Activated B cell treated with CpG ODN at 0.5 μM for 24 hours (primary cell): ENCODE measurements around the gene SPTBN4. TPM values are rescaled to one million over a fixed set of nuclear protein-coding genes. Genes with fewer than 3 reads are reported as not detected.

Experiments
- ATAC-seq: fragments of 200-7000 bp; cut with Tn5 transposase; one replicate; pipeline ENCODE4 v1.10.0; 2021; ENCODE audit warnings: low read depth, mild to moderate bottlenecking, moderate library complexity
- CTCF ChIA-PET: fragments of 350-600 bp; sonication (Branson Sonifier 250); formaldehyde crosslinking; loops from one replicate; lab custom pipeline; 2021; ENCODE audit warnings: antibody characterized with exemption; lab: Charles Lee
- POLR2A ChIA-PET: fragments of 350-600 bp; sonication (Branson Sonifier 250); formaldehyde crosslinking; loops from one replicate; lab custom pipeline; 2021; ENCODE audit warnings: antibody characterized with exemption; lab: Charles Lee
- DNase-seq: peaks from one replicate; pipeline ENCODE4 v3.0.0; 2022
- H3K27ac Mint-ChIP-seq: one replicate; pipeline ENCODE4 v1.8.0; 2020; ENCODE audit warnings: mixed read lengths
- H3K27me3 Mint-ChIP-seq: one replicate; pipeline ENCODE4 v1.8.0; 2021; ENCODE audit warnings: mixed read lengths
- H3K36me3 Mint-ChIP-seq: one replicate; pipeline ENCODE4 v1.8.0; 2021; ENCODE audit warnings: low read depth, mixed read lengths
- H3K4me1 Mint-ChIP-seq: one replicate; pipeline ENCODE4 v1.8.0; 2021; ENCODE audit warnings: mixed read lengths
- H3K4me3 Mint-ChIP-seq: one replicate; pipeline ENCODE4 v1.8.0; 2020; ENCODE audit warnings: mild to moderate bottlenecking, mixed read lengths
- H3K9me3 Mint-ChIP-seq: one replicate; pipeline ENCODE4 v1.8.0; 2020; ENCODE audit warnings: mixed read lengths
- CTCF ChIP-seq: fragments of 200-600 bp; IDR thresholded peaks from one replicate; pipeline ENCODE4 v1.8.0; 2022; ENCODE audit warnings: antibody characterized with exemption, mild to moderate bottlenecking
- intact Hi-C: fragments of 100-400 bp; cut with micrococcal nuclease; formaldehyde crosslinking; loops from one replicate; pipeline ENCODE4 v1.15.1; 2024
- total RNA-seq: library from RNA; stranded (reverse); gene quantifications from 2 replicates; pipeline ENCODE4 v1.2.3, GENCODE V29; 2022

The SPTBN4 gene
- total RNA-seq, 1 donor from 2014 or later = 0.20 TPM

- Mint-ChIP-seq H3K27me3 (no peaks in the 10 kb centered on the region), H3K4me1 (peaks cover 39% of the 10 kb centered on the region), H3K36me3 (peaks cover 50% of the 10 kb centered on the region), H3K27ac (no peak overlapping the region), H3K9me3 (no peaks in the 10 kb centered on the region), H3K4me3 (peak overlapping the region; percentile 88)
- ATAC-seq (no peak), DNase-seq (no peak)
- intact Hi-C loops = no loop called here
- TF ChIP-seq CTCF = no peak
- POLR2A ChIA-PET = interaction anchor here (0.5 to 1.8 kb wide), 9 partner anchors 8 to 1831 kb away, joined by 3 to 6 read pairs (median 4); no protein-coding TSS in a partner anchor
- CTCF ChIA-PET = interaction anchor here (1.6 kb wide), 1 partner anchor 26 kb away, joined by 3 read pairs; no protein-coding TSS in a partner anchor
Measured at GRCh38 chr19:40578442-40578908, 111.7 kb downstream of the SPTBN4 start.

- intact Hi-C loops = loop anchor here (1.0 kb wide), 1 partner anchor 10 kb away; no protein-coding TSS in a partner anchor
- TF ChIP-seq CTCF = no peak
- H3K9me3 Mint-ChIP-seq = no peaks in the 10 kb centered on the region
- H3K27ac Mint-ChIP-seq = no peak overlapping the region
- DNase-seq (no peak), ATAC-seq (no peak)
- H3K4me1 Mint-ChIP-seq = peaks cover 44% of the 10 kb centered on the region
- no peaks in the 10 kb centered on the region for H3K27me3 Mint-ChIP-seq
- peaks cover 67% of the 10 kb centered on the region for H3K36me3 Mint-ChIP-seq
- H3K4me3 Mint-ChIP-seq = no peak overlapping the region
- CTCF ChIA-PET = no interaction called here
- POLR2A ChIA-PET = interaction anchor here (0.7 to 0.8 kb wide), 2 partner anchors 9 to 10 kb away, joined by 3 read pairs; no protein-coding TSS in a partner anchor
Measured at GRCh38 chr19:40580619-40581018, 113.8 kb downstream of the SPTBN4 start.

GRCh38 chr19:40581531-40581930, 114.7 kb downstream of the SPTBN4 start:
- no peak for TF ChIP-seq CTCF
- Mint-ChIP-seq H3K27ac (no peak overlapping the region), H3K4me1 (peaks cover 42% of the 10 kb centered on the region), H3K27me3 (no peaks in the 10 kb centered on the region), H3K36me3 (peaks cover 75% of the 10 kb centered on the region), H3K4me3 (no peak overlapping the region), H3K9me3 (no peaks in the 10 kb centered on the region)
- no peak for ATAC-seq
- intact Hi-C loops = no loop called here
- DNase-seq = no peak
- ChIA-PET POLR2A (interaction anchor here (0.7 to 0.8 kb wide), 2 partner anchors 11 kb away, joined by 3 to 4 read pairs; no protein-coding TSS in a partner anchor), CTCF (no interaction called here)

- CTCF ChIA-PET = no interaction called here
- ATAC-seq (no peak), DNase-seq (no peak)
- Mint-ChIP-seq H3K4me3 (no peak overlapping the region), H3K27ac (peak overlapping the region; percentile 24), H3K27me3 (no peaks in the 10 kb centered on the region), H3K4me1 (peaks cover 35% of the 10 kb centered on the region), H3K9me3 (no peaks in the 10 kb centered on the region), H3K36me3 (peaks cover 82% of the 10 kb centered on the region)
- POLR2A ChIA-PET = interaction anchor here (0.6 kb wide), 1 partner anchor 20 kb away, joined by 4 read pairs; no protein-coding TSS in a partner anchor
- no peak for TF ChIP-seq CTCF
- intact Hi-C loops = no loop called here
Measured at GRCh38 chr19:40582467-40582866, 115.7 kb downstream of the SPTBN4 start.

- no peak overlapping the region for H3K27ac Mint-ChIP-seq
- DNase-seq (no peak), ATAC-seq (no peak)
- CTCF ChIA-PET = no interaction called here
- H3K4me3 Mint-ChIP-seq = no peak overlapping the region
- POLR2A ChIA-PET = interaction anchor here (0.6 kb wide), 2 partner anchors 163 to 1059 kb away, joined by 3 to 5 read pairs; no protein-coding TSS in a partner anchor
- no peaks in the 10 kb centered on the region for H3K27me3 Mint-ChIP-seq
- peaks cover 27% of the 10 kb centered on the region for H3K4me1 Mint-ChIP-seq
- TF ChIP-seq CTCF = no peak
- H3K36me3 Mint-ChIP-seq = peaks cover 80% of the 10 kb centered on the region
- H3K9me3 Mint-ChIP-seq = no peaks in the 10 kb centered on the region
- intact Hi-C loops = no loop called here
Measured at GRCh38 chr19:40583283-40583682, 116.5 kb downstream of the SPTBN4 start.
